GM21619 (cell line): ENCODE data around the gene MBD6.

ENCODE experiments used
- ATAC-seq: cut with Tn5 transposase; IDR thresholded peaks from one replicate; pipeline ENCODE4 v1.9.1; 2021; ENCODE audit not compliant: unreplicated experiment

The MBD6 gene

GRCh38 chr12:57525615-57526383 is 3.2 kb downstream of the MBD6 start:
- ATAC-seq = no peak

- no peak for ATAC-seq
These were observed 4.0 kb downstream of the MBD6 start for GRCh38 chr12:57526477-57527126.

GRCh38 chr12:57527184-57527583 is 4.6 kb downstream of the MBD6 start:
- no peak for ATAC-seq

GRCh38 chr12:57528176-57528575 is 5.6 kb downstream of the MBD6 start:
- no peak for ATAC-seq

GRCh38 chr12:57528831-57529555 is 6.4 kb downstream of the MBD6 start:
- ATAC-seq = no peak

GRCh38 chr12:57529831-57530230 is 7.2 kb downstream of the MBD6 start:
- no peak for ATAC-seq

- ATAC-seq = no peak
These were observed 7.9 kb downstream of the MBD6 start for GRCh38 chr12:57530396-57531142.

GRCh38 chr12:57531836-57532235 is 9.2 kb downstream of the MBD6 start:
- no peak for ATAC-seq

GRCh38 chr12:57533108-57533507 is 10.5 kb downstream of the MBD6 start:
- ATAC-seq = no peak

- no peak for ATAC-seq
These were observed 11.6 kb downstream of the MBD6 start for GRCh38 chr12:57534250-57534649.

GRCh38 chr12:57534991-57535543 is 12.4 kb downstream of the MBD6 start:
- ATAC-seq = no peak

- ATAC-seq = no peak
These were observed 13.4 kb downstream of the MBD6 start for GRCh38 chr12:57535764-57536596.

GRCh38 chr12:57536597-57536942 is 13.9 kb downstream of the MBD6 start:
- no peak for ATAC-seq

- no peak for ATAC-seq
These were observed 16.6 kb downstream of the MBD6 start for GRCh38 chr12:57539134-57539768.

- no peak for ATAC-seq
These were observed 18.4 kb downstream of the MBD6 start for GRCh38 chr12:57541001-57541400.

- no peak for ATAC-seq
These were observed 19.1 kb downstream of the MBD6 start for GRCh38 chr12:57541717-57542116.

- ATAC-seq = no peak
These were observed 21.0 kb downstream of the MBD6 start for GRCh38 chr12:57543581-57543980.

GRCh38 chr12:57545809-57546437 is 23.3 kb downstream of the MBD6 start:
- ATAC-seq = no peak
